NCI-H748 treated with DMSO at 0.1 percent for 48 hours (cell line): Measurements from ENCODE around the gene LRBA.
"Not testable (repeated sequence)": the region's sequence is repeated elsewhere in the genome, so short reads cannot be mapped to it uniquely, and the experiment has no call there.

Experiments
- DNase-seq: peaks from one replicate; lab custom pipeline; 2025; lab: John Stamatoyannopoulos, UW

The LRBA gene

GRCh38 chr4:150564967-150565366, 450.1 kb downstream of the LRBA start:
- not testable (repeated sequence) for DNase-seq

GRCh38 chr4:150562751-150563150, 452.3 kb downstream of the LRBA start:
- no peak for DNase-seq

- DNase-seq, result no peak
These were observed 452.8 kb downstream of the LRBA start for GRCh38 chr4:150562250-150562649.

GRCh38 chr4:150561143-150561737, 453.8 kb downstream of the LRBA start:
- DNase-seq, result no peak

GRCh38 chr4:150557811-150558210, 457.3 kb downstream of the LRBA start:
- not testable (repeated sequence) for DNase-seq

GRCh38 chr4:150547154-150547838, 467.8 kb downstream of the LRBA start:
- DNase-seq, result no peak

GRCh38 chr4:150546286-150546685, 468.8 kb downstream of the LRBA start:
- no peak for DNase-seq

GRCh38 chr4:150543042-150543441, 472.0 kb downstream of the LRBA start:
- no peak for DNase-seq

GRCh38 chr4:150541681-150542080, 473.4 kb downstream of the LRBA start:
- no peak for DNase-seq

- DNase-seq, result no peak
These were observed 474.1 kb downstream of the LRBA start for GRCh38 chr4:150540959-150541360.

GRCh38 chr4:150540536-150540935, 474.5 kb downstream of the LRBA start:
- DNase-seq, result no peak

- DNase-seq, result not testable (repeated sequence)
These were observed 477.2 kb downstream of the LRBA start for GRCh38 chr4:150537911-150538310.

- no peak for DNase-seq
These were observed 480.3 kb downstream of the LRBA start for GRCh38 chr4:150534818-150535217.

GRCh38 chr4:150533673-150534072, 481.4 kb downstream of the LRBA start:
- DNase-seq, result no peak

- no peak for DNase-seq
These were observed 489.7 kb downstream of the LRBA start for GRCh38 chr4:150525321-150525868.

- no peak for DNase-seq
These were observed 496.5 kb downstream of the LRBA start for GRCh38 chr4:150518559-150518958.

GRCh38 chr4:150515135-150515534, 499.9 kb downstream of the LRBA start:
- DNase-seq, result no peak

- no peak for DNase-seq
These were observed 500.4 kb downstream of the LRBA start for GRCh38 chr4:150514709-150515108.

GRCh38 chr4:150510176-150510865, 504.8 kb downstream of the LRBA start:
- no peak for DNase-seq

- not testable (repeated sequence) for DNase-seq
These were observed 507.4 kb downstream of the LRBA start for GRCh38 chr4:150507656-150508055.

- DNase-seq, result no peak
These were observed 513.1 kb downstream of the LRBA start for GRCh38 chr4:150501983-150502382.

GRCh38 chr4:150501009-150501727, 513.9 kb downstream of the LRBA start:
- no peak for DNase-seq
